ENCODE results near the gene PDCD11.

Gene PDCD11

DNA sequence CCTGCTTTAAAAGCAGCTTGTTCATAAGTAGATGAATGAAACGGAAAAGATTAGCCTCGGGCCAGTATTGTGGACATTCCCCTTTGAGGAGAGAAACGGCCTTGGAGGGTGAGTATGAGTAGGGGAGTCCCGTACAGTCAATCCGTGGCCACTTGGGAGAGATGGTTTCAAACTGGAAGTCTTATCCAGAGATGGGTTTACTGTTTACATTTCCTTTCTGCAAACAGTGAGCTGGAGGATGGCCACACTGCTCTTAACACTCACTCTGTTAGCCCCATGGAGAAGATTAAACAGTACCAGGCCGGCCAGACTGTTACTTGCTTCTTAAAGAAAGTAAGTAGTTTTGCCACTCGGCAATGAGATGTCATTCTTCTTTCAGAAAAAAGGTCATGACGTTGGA lies 35.5 kb downstream of the PDCD11 start:
- H3K9me3 ChIP-seq, result no peaks in the 10 kb centered on the region
- no peak overlapping the region for H3K4me3 ChIP-seq (ENCODE audit: low read depth, low read length)
- peaks cover 82% of the 10 kb centered on the region for H3K36me3 ChIP-seq
- H3K27me3 ChIP-seq, result no peaks in the 10 kb centered on the region
- TF ChIP-seq, protein P1, sequence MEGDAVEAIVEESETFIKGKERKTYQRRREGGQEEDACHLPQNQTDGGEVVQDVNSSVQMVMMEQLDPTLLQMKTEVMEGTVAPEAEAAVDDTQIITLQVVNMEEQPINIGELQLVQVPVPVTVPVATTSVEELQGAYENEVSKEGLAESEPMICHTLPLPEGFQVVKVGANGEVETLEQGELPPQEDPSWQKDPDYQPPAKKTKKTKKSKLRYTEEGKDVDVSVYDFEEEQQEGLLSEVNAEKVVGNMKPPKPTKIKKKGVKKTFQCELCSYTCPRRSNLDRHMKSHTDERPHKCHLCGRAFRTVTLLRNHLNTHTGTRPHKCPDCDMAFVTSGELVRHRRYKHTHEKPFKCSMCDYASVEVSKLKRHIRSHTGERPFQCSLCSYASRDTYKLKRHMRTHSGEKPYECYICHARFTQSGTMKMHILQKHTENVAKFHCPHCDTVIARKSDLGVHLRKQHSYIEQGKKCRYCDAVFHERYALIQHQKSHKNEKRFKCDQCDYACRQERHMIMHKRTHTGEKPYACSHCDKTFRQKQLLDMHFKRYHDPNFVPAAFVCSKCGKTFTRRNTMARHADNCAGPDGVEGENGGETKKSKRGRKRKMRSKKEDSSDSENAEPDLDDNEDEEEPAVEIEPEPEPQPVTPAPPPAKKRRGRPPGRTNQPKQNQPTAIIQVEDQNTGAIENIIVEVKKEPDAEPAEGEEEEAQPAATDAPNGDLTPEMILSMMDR (IDR thresholded peaks at IDR 0.05; ENCODE audit: low read depth, low read length), result no peak
- no peaks in the 10 kb centered on the region for H3K4me1 ChIP-seq
- no peak for DNase-seq

DNA sequence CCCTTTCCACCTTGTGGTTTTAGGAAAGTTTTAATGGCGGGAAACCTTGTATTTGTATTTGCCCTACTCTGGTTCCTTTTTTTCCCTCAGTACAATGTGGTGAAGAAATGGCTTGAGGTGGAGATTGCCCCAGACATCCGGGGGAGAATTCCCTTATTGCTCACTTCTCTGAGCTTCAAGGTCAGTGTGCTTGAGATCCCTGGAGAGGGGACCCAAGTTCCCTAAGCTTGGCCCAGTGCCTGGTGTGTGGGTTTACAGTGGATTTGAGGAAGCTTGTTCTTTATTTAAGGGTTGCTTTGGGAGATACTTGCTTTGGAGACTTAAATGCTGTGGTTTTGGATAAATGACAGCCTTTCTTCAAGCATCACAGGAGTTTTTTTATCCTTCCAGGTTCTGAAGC lies 37.4 kb downstream of the PDCD11 start:
- DNase-seq, result no peak
- TF ChIP-seq, protein P1 (IDR thresholded peaks at IDR 0.05; ENCODE audit: low read depth, low read length), result no peak
- H3K9me3 ChIP-seq, result no peaks in the 10 kb centered on the region
- peaks cover 84% of the 10 kb centered on the region for H3K36me3 ChIP-seq
- no peak overlapping the region for H3K4me3 ChIP-seq (ENCODE audit: low read depth, low read length)
- no peaks in the 10 kb centered on the region for H3K27me3 ChIP-seq
- no peaks in the 10 kb centered on the region for H3K4me1 ChIP-seq

DNA sequence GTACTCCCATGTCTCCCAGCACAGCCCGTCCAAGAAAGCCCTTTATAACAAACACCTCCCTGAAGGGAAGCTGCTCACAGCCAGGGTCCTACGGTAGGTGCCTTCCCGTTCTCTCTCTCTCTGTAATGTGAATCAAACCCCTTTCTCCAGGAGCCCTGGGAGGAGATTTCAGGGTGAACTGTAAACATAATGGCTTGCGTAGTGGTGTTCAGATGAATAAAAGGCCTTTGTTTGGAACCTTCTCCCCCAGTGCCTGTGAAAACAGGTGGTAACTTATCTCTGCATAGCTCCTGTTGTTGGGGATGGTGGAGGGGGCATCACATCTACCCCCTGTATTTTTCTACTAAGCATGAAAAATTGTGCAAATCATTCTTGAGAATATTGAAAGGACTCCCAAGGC lies 43.4 kb downstream of the PDCD11 start:
- DNase-seq, result no peak
- Histone ChIP-seq H3K27me3 (no peaks in the 10 kb centered on the region), H3K9me3 (no peaks in the 10 kb centered on the region), H3K4me3 (ENCODE audit: low read depth, low read length) (no peak overlapping the region), H3K36me3 (peaks cover 88% of the 10 kb centered on the region), H3K4me1 (no peaks in the 10 kb centered on the region)
- TF ChIP-seq, protein P1 (IDR thresholded peaks at IDR 0.05; ENCODE audit: low read depth, low read length), result no peak

DNA sequence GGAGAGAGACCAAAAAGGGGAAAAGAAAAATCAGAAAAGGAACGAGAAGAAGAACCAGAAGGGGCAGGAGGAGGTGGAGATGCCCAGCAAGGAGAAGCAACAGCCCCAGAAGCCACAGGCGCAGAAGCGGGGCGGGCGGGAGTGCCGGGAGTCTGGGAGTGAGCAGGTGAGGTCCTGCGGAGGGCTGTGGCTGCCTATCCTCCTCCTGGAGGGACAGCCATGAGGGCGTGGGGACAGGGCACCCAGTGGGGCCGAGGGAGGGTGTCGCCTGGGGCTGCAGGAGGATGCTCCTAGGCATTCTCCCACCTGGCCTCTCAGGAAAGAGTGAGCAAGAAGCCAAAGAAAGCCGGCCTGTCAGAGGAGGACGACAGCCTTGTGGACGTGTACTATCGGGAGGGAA lies 44.0 kb downstream of the PDCD11 start:
- H3K4me3 ChIP-seq (ENCODE audit: low read depth, low read length), result no peak overlapping the region
- no peaks in the 10 kb centered on the region for H3K27me3 ChIP-seq
- H3K36me3 ChIP-seq, result peaks cover 92% of the 10 kb centered on the region
- DNase-seq, result no peak
- peaks cover 2% of the 10 kb centered on the region; the same call in 1 of the 2 replicates for H3K4me1 ChIP-seq
- TF ChIP-seq, protein P1 (IDR thresholded peaks at IDR 0.05; ENCODE audit: low read depth, low read length), result no peak
- no peaks in the 10 kb centered on the region for H3K9me3 ChIP-seq

DNA sequence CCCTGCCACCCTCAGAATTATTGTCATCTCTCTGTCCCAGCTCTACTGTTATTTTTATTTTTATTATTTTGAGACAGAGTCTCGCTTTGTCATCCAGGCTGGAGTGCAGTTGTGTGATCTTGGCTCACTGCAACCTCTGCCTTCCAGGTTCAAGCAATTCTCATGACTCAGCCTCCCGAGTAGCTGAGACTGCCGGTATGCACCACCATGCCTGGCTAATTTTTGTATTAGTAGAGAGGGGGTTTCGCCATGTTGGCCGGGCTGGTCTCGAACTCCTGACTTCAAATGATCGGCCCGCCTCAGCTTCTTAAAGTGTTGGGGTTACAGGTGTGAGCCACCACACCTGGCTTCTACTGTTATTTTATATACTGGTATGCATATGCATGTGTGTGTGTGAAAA lies 44.8 kb downstream of the PDCD11 start:
- H3K27me3 ChIP-seq, result no peaks in the 10 kb centered on the region
- no peaks in the 10 kb centered on the region for H3K9me3 ChIP-seq
- DNase-seq, result no peak
- H3K36me3 ChIP-seq, result peaks cover 95% of the 10 kb centered on the region
- H3K4me3 ChIP-seq (ENCODE audit: low read depth, low read length), result no peak overlapping the region
- TF ChIP-seq, protein P1 (IDR thresholded peaks at IDR 0.05; ENCODE audit: low read depth, low read length), result no peak
- H3K4me1 ChIP-seq, result peaks cover 2% of the 10 kb centered on the region; the same call in 1 of the 2 replicates

DNA sequence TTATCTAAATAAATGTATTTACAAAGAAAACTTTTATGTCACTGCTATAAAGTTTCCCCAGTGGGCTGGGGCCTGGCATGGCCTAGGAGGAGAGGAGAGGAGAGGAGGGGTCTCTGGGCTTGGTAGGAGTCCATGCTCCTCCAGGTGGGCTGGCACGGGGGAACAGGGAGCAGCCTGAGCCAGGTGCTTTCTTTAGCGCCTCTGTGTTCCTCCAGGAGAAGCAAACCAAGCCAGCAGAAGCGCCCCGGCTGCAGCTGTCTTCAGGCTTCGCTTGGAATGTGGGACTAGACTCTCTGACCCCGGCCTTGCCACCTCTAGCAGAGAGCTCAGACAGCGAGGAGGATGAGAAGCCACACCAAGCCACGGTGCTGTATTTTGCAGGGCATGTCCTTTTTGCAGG lies 45.2 kb downstream of the PDCD11 start:
- TF ChIP-seq, protein P1 (IDR thresholded peaks at IDR 0.05; ENCODE audit: low read depth, low read length), result no peak
- peaks cover 95% of the 10 kb centered on the region for H3K36me3 ChIP-seq
- peaks cover 2% of the 10 kb centered on the region; the same call in 1 of the 2 replicates for H3K4me1 ChIP-seq
- H3K4me3 ChIP-seq (ENCODE audit: low read depth, low read length), result no peak overlapping the region
- DNase-seq, result no peak
- no peaks in the 10 kb centered on the region for H3K27me3 ChIP-seq
- H3K9me3 ChIP-seq, result no peaks in the 10 kb centered on the region

All from BE2C (cell line).